ENCODE measurements around the gene CEP85L. TPM values are rescaled to one million over a fixed set of nuclear protein-coding genes. Genes with fewer than 3 reads are reported as not detected.

CEP85L gene
- total RNA-seq, 4 donors from 2014 or later = 15.6 to 22.8 (median 21.9) TPM

DNA sequence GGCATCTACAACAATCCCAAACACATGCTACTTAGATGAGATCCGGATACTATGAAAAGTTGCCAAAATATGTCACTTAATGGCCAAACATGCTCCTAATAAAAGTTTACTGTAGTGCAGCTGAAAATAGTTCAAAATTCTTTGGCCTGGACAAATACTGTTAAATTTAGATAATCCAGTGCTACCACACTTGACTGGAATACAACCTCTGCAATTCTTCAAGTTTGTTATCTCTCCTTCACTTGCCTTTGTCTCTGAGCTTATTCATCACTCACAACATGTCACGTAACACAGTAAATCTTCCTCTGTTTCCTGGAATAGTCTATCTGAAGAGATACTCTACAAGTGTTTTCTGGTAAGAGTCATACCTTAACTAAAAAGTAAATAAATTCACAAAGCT, 113.8 kb downstream of the CEP85L start:
- Histone ChIP-seq H3K36me3 (no peaks in the 10 kb centered on the region), H3K27me3 (no peaks in the 10 kb centered on the region), H3K9me3 (no peaks in the 10 kb centered on the region), H3K4me1 (peaks cover 22 to 31% of the 10 kb centered on the region in 2 donors), H3K27ac (peak overlapping the region; percentile 45 to 74 (median 52)), H3K4me3 (no peak overlapping the region)
- intact Hi-C loops (cut with DNase I; ENCODE audit: low total_unique reads) = no loop called here
- no peak for TF ChIP-seq POLR2A (IDR thresholded peaks at IDR 0.05)
- TF ChIP-seq, protein P1, sequence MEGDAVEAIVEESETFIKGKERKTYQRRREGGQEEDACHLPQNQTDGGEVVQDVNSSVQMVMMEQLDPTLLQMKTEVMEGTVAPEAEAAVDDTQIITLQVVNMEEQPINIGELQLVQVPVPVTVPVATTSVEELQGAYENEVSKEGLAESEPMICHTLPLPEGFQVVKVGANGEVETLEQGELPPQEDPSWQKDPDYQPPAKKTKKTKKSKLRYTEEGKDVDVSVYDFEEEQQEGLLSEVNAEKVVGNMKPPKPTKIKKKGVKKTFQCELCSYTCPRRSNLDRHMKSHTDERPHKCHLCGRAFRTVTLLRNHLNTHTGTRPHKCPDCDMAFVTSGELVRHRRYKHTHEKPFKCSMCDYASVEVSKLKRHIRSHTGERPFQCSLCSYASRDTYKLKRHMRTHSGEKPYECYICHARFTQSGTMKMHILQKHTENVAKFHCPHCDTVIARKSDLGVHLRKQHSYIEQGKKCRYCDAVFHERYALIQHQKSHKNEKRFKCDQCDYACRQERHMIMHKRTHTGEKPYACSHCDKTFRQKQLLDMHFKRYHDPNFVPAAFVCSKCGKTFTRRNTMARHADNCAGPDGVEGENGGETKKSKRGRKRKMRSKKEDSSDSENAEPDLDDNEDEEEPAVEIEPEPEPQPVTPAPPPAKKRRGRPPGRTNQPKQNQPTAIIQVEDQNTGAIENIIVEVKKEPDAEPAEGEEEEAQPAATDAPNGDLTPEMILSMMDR (IDR thresholded peaks at IDR 0.05 in 4 of 5, conservative IDR thresholded peaks at IDR 0.05 in 1 of 5) = no peak
- in situ Hi-C loops (cut with MboI; ENCODE audit: low sequenced_read_pairs in 4 of 4) = loop anchor here in 1 of 4 donors (25.0 kb wide), 1 partner anchor 250 kb away; no protein-coding TSS in a partner anchor
- ATAC-seq (peak; percentile 21 to 30), DNase-seq (no peak)

DNA sequence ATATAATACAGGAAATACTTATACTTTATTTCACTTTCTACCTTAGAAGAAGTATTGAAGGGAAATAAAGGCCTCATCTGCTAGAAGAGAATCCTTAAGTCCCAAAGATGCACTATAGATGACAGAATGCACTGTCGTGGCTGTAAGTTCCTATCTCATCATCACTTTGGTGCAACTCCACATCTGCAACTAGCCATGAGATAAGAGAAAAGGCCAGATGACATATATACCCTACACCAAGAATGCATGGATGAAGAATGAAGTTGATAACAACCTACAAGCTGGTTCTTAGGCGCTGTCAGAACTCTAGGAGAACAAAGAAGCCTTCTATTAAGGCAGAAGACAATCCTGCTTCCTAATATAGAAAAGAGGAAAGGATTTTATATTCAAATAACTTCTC, 114.9 kb downstream of the CEP85L start:
- intact Hi-C loops (cut with DNase I; ENCODE audit: low total_unique reads) (no loop called here), in situ Hi-C loops (cut with MboI; ENCODE audit: low sequenced_read_pairs in 4 of 4) (loop anchor here in 1 of 4 donors (25.0 kb wide), 1 partner anchor 249 kb away; no protein-coding TSS in a partner anchor)
- no peak for ATAC-seq

DNA sequence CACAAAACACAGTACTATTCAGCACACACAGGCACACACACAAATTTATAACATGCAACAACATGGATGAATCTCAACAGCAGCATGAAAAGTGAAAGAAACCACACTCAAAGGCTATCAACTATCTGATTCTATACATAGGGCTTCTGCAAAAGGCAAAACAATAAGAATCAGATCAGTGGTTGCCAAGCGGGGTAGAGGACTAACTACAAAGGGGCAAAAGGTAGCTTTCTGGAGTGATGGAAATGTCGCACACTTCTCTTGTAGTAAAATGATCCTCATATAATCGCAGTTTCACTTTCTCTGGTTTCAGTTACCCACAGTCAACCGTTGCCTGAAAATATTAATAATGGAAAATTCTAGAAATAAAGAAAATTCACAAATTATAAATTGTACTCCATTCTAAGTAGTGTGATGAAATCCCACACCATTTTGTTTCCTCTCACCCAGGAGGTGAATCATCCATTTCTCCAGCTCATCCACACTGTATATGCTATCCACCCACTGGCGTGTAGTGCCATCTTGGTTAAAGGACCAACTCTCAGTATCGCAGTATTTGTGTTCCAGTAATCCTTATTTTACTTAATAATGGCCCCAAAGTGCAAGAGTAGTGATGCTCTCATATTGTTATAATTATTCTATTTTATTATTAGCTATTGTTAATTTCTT, 116.1 kb downstream of the CEP85L start:
- TF ChIP-seq, protein P1 (IDR thresholded peaks at IDR 0.05 in 4 of 5, conservative IDR thresholded peaks at IDR 0.05 in 1 of 5) = no peak
- TF ChIP-seq POLR2A (IDR thresholded peaks at IDR 0.05) = no peak
- no peak overlapping the region for H3K4me3 ChIP-seq
- H3K27me3 ChIP-seq = no peaks in the 10 kb centered on the region
- peaks cover 25 to 29% of the 10 kb centered on the region in 2 donors for H3K4me1 ChIP-seq
- no peaks in the 10 kb centered on the region for H3K9me3 ChIP-seq
- in situ Hi-C loops (cut with MboI; ENCODE audit: low sequenced_read_pairs in 4 of 4) (loop anchor here in 1 of 4 donors (25.0 kb wide), 1 partner anchor 248 kb away; no protein-coding TSS in a partner anchor), intact Hi-C loops (cut with DNase I; ENCODE audit: low total_unique reads) (no loop called here)
- DNase-seq (no peak), ATAC-seq (peak in 1 of 2 donors; percentile 40)
- H3K36me3 ChIP-seq = no peaks in the 10 kb centered on the region
- H3K27ac ChIP-seq = peak overlapping the region in 1 of 4 donors; percentile 47

More for the DNA sequence above, 114.9 kb downstream of the CEP85L start:
- Histone ChIP-seq H3K4me1 (peaks cover 25 to 31% of the 10 kb centered on the region in 2 donors), H3K4me3 (no peak overlapping the region), H3K9me3 (no peaks in the 10 kb centered on the region), H3K36me3 (no peaks in the 10 kb centered on the region), H3K27ac (peak overlapping the region in 3 of 4 donors; percentile 45 to 74 (median 47)), H3K27me3 (no peaks in the 10 kb centered on the region)
- no peak for DNase-seq
- TF ChIP-seq, protein P1 (IDR thresholded peaks at IDR 0.05 in 4 of 5, conservative IDR thresholded peaks at IDR 0.05 in 1 of 5) = no peak
- no peak for TF ChIP-seq POLR2A (IDR thresholded peaks at IDR 0.05)

DNA sequence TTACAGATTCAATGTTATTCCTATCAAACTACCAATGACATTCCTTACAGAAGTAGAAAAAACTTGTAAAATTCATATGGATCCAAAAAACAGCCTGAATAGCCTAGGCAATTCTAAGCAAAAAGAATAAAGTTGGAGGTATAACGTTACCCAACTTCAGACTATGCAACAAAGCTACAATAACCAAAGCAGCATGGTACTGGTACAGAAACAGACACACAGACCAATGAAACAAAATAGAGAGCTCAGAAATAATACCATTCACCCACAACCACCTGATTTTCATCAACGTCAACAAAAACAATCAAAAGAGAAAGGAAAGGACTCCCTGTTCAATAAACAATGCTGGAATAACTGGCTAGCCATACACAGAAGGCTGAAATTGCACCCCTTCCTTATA, 120.4 kb downstream of the CEP85L start:
- no peaks in the 10 kb centered on the region for H3K36me3 ChIP-seq
- no peak for ATAC-seq

More for the DNA sequence above, 120.4 kb downstream of the CEP85L start:
- no peak for DNase-seq
- H3K4me3 ChIP-seq = no peak overlapping the region
- H3K27ac ChIP-seq = peak overlapping the region in 1 of 4 donors; percentile 2
- intact Hi-C loops (cut with DNase I; ENCODE audit: low total_unique reads) = no loop called here
- in situ Hi-C loops (cut with MboI; ENCODE audit: low sequenced_read_pairs in 4 of 4) = loop anchor here in 1 of 4 donors (25.0 kb wide), 1 partner anchor 244 kb away; no protein-coding TSS in a partner anchor
- no peaks in the 10 kb centered on the region for H3K27me3 ChIP-seq
- H3K4me1 ChIP-seq = peaks cover 37 to 40% of the 10 kb centered on the region in 2 donors
- TF ChIP-seq POLR2A (IDR thresholded peaks at IDR 0.05) = no peak
- TF ChIP-seq, protein P1 (IDR thresholded peaks at IDR 0.05 in 4 of 5, conservative IDR thresholded peaks at IDR 0.05 in 1 of 5) = no peak
- H3K9me3 ChIP-seq = no peaks in the 10 kb centered on the region

Measured in gastrocnemius medialis (tissue), 4 donors.